ENCODE results near the gene ERBB4. TPM values are rescaled to one million over a fixed set of nuclear protein-coding genes. Genes with fewer than 3 reads are reported as not detected.

ERBB4 gene
- total RNA-seq, 1 donor from 2014 or later, result 10.2 TPM

DNA sequence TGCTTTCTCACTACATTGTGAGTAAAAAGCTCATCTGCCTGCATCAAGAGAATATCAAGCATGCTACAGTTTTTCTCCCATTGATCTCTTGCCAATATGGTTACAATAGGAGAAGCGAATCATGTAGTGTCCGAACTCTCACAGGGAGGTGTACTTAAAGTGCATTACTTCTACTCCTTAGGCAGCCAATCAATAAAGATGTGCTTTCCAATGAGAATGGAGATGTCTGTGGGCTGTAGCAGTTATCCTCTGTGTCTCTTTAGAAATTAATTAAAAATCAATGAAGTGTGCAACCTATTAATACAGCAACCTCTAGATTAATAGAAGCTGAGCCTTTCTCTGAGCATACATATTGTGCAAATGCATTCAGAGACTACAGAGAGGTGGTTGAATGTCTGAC lies 1098.5 kb downstream of the ERBB4 start:
- no peaks in the 10 kb centered on the region for H3K9me3 Mint-ChIP-seq
- no peak overlapping the region for H3K27ac Mint-ChIP-seq (ENCODE audit: unreplicated experiment)
- H3K36me3 Mint-ChIP-seq (ENCODE audit: low read depth), result no peaks in the 10 kb centered on the region
- no peaks in the 10 kb centered on the region for H3K4me1 Mint-ChIP-seq
- H3K27me3 Mint-ChIP-seq (ENCODE audit: low read depth), result no peaks in the 10 kb centered on the region
- no peak overlapping the region for H3K4me3 Mint-ChIP-seq
- no peak for DNase-seq (ENCODE audit: low read depth, low spot score)
- TF ChIP-seq, protein P1, sequence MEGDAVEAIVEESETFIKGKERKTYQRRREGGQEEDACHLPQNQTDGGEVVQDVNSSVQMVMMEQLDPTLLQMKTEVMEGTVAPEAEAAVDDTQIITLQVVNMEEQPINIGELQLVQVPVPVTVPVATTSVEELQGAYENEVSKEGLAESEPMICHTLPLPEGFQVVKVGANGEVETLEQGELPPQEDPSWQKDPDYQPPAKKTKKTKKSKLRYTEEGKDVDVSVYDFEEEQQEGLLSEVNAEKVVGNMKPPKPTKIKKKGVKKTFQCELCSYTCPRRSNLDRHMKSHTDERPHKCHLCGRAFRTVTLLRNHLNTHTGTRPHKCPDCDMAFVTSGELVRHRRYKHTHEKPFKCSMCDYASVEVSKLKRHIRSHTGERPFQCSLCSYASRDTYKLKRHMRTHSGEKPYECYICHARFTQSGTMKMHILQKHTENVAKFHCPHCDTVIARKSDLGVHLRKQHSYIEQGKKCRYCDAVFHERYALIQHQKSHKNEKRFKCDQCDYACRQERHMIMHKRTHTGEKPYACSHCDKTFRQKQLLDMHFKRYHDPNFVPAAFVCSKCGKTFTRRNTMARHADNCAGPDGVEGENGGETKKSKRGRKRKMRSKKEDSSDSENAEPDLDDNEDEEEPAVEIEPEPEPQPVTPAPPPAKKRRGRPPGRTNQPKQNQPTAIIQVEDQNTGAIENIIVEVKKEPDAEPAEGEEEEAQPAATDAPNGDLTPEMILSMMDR (conservative IDR thresholded peaks at IDR 0.05), result no peak

DNA sequence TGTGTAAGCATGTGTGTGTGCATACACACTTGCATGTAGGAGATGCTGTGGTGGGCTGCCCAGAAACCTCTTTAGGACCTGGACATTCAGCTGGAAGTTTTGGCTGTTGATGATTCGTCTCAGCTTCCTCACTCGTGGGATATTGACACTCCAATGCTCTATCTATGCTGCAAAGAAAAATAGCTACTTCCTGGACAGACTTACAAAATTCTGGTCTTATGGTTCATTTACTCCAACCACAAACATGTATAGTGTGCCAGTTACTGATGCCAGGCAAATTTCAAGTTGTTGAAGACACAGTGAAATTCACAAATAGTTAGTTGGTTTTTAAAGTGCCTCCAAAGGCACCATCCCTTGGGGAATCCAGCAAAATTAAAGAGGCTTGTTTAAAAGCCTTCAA lies 1099.6 kb downstream of the ERBB4 start:
- Mint-ChIP-seq H3K27me3 (ENCODE audit: low read depth) (no peaks in the 10 kb centered on the region), H3K4me1 (no peaks in the 10 kb centered on the region), H3K36me3 (ENCODE audit: low read depth) (no peaks in the 10 kb centered on the region), H3K4me3 (no peak overlapping the region), H3K9me3 (no peaks in the 10 kb centered on the region), H3K27ac (ENCODE audit: unreplicated experiment) (no peak overlapping the region)
- TF ChIP-seq, protein P1 (conservative IDR thresholded peaks at IDR 0.05), result no peak
- no peak for DNase-seq (ENCODE audit: low read depth, low spot score)

DNA sequence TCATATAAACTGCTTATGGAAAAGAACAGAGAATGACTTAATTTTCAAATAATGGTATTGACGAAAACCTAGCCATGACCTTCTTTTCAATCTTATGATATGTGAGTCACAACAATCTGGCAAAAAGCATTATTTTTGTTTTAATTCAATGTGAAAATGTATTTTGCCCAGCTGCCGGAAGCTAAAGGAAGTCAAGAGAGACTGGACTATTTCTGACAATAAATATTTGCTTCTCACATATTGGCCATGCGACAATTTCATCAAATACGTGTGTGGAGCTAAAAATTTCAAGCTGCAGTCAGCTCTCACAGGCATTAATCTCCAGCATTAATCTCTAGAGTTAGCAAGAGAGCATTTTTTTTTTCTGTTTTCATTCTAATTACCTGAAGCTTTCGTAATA lies 1101.2 kb downstream of the ERBB4 start:
- no peak overlapping the region for H3K27ac Mint-ChIP-seq (ENCODE audit: unreplicated experiment)
- TF ChIP-seq, protein P1 (conservative IDR thresholded peaks at IDR 0.05), result no peak
- no peak overlapping the region for H3K4me3 Mint-ChIP-seq
- H3K27me3 Mint-ChIP-seq (ENCODE audit: low read depth), result no peaks in the 10 kb centered on the region
- DNase-seq (ENCODE audit: low read depth, low spot score), result no peak
- H3K9me3 Mint-ChIP-seq, result peaks cover 2% of the 10 kb centered on the region
- no peaks in the 10 kb centered on the region for H3K4me1 Mint-ChIP-seq
- H3K36me3 Mint-ChIP-seq (ENCODE audit: low read depth), result no peaks in the 10 kb centered on the region

DNA sequence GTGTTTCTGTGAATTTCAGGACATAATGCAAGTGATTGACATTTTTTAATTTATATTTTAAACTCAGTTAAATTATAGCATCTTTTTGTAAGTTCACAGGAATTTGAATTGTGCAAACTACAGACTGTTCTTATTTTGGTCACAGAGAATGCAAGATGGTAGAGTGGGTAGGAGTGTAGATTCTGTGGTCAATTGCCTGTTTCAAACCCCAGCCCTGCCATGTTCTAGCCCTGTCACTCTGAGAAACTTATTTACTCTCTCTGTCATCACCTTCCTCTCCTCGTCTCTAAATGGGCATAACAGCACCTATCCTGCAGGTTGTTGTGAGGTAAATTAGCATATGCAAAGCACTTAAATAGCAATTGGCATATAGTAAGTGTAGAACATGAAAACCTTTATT lies 1102.4 kb downstream of the ERBB4 start:
- Mint-ChIP-seq H3K4me1 (no peaks in the 10 kb centered on the region), H3K36me3 (ENCODE audit: low read depth) (no peaks in the 10 kb centered on the region), H3K27ac (ENCODE audit: unreplicated experiment) (no peak overlapping the region), H3K4me3 (no peak overlapping the region), H3K27me3 (ENCODE audit: low read depth) (no peaks in the 10 kb centered on the region), H3K9me3 (peaks cover 2% of the 10 kb centered on the region)
- TF ChIP-seq, protein P1 (conservative IDR thresholded peaks at IDR 0.05), result no peak
- no peak for DNase-seq (ENCODE audit: low read depth, low spot score)

DNA sequence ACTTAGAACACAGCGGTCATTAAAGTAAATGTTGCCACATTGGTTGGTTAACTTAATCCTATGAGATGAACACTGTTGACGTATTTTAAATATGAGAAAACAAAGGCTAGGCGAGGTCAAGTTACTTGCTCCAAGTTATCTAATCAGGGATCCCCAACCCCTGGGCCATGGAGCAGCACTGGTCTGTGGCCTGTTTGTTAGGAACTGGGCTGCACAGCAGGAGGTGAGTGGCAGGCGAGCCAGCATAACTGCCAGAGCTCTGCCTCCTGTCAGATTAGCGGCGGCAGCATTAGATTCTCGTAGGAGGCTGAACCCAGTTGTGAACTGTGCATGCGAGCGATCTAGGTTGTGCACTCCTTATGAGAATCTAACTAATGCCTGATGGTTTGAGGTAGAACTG lies 1103.3 kb downstream of the ERBB4 start:
- DNase-seq (ENCODE audit: low read depth, low spot score), result no peak
- TF ChIP-seq, protein P1 (conservative IDR thresholded peaks at IDR 0.05), result no peak
- no peaks in the 10 kb centered on the region for H3K36me3 Mint-ChIP-seq (ENCODE audit: low read depth)

DNA sequence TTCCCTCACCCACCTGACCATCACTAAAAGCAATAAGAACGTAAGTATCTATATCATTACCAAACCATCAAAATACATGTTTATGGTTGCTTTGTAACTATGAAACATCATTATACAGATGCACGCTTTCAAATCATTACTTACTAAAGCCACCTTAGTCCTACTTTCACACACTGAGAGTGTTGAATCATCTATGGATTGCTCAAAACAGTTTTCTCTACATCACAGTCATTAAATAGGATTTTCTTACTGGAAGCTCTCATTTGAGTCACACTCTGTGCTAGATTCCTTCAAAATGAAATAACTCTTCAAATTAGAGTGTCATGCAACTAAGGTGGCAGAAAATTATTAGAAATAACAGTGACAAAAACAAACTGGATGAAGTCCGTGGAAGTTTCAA lies 1103.8 kb downstream of the ERBB4 start:
- no peak for DNase-seq (ENCODE audit: low read depth, low spot score)

More for the DNA sequence above, 1103.3 kb downstream of the ERBB4 start:
- Mint-ChIP-seq H3K27ac (ENCODE audit: unreplicated experiment) (no peak overlapping the region), H3K9me3 (peaks cover 2% of the 10 kb centered on the region), H3K27me3 (ENCODE audit: low read depth) (no peaks in the 10 kb centered on the region), H3K4me3 (no peak overlapping the region), H3K4me1 (no peaks in the 10 kb centered on the region)

More for the DNA sequence above, 1103.8 kb downstream of the ERBB4 start:
- TF ChIP-seq, protein P1 (conservative IDR thresholded peaks at IDR 0.05), result no peak
- Mint-ChIP-seq H3K4me3 (no peak overlapping the region), H3K27ac (ENCODE audit: unreplicated experiment) (no peak overlapping the region), H3K36me3 (ENCODE audit: low read depth) (no peaks in the 10 kb centered on the region), H3K27me3 (ENCODE audit: low read depth) (no peaks in the 10 kb centered on the region), H3K4me1 (no peaks in the 10 kb centered on the region), H3K9me3 (peaks cover 2% of the 10 kb centered on the region)
